Measurements from ENCODE around the gene VGF.

- TF ChIP-seq CTCF (conservative IDR thresholded peaks at IDR 0.05 in 1 of 2, IDR thresholded peaks at IDR 0.05 in 1 of 2; ENCODE audit: extremely low read depth in 1 of 2, insufficient read depth in 1 of 2, low read depth in 1 of 2, low read length in 2 of 2) (no peak), EZH2 (IDR thresholded peaks at IDR 0.05; ENCODE audit: borderline replicate concordance, low read length) (peak; percentile 26)
Observed at GRCh38 chr7:101165958-101166647, 734 bp upstream of the VGF start.
